Aorta (tissue), 5 donors: ENCODE data around the gene CDHR2. TPM values are rescaled to one million over a fixed set of nuclear protein-coding genes. Genes with fewer than 3 reads are reported as not detected.

Experiments
- ATAC-seq: fragments of 200-7000 bp; cut with Tn5 transposase; one replicate; pipeline ENCODE4 v1.9.1; 2022; ENCODE audit warnings: moderate library complexity; ENCODE audit not compliant: low FRiP score
- DNase-seq, 2 donors: peaks; one replicate each; pipeline ENCODE4 v3.0.0-alpha.2; 2020
- H3K27ac ChIP-seq, 2 donors: one replicate each; pipeline ENCODE4 v1.5.1; 2013; ENCODE audit warnings: low read length in 2 of 2, mild to moderate bottlenecking in 2 of 2, moderate library complexity in 2 of 2, control low read depth in 1 of 2, inconsistent platforms in 1 of 2, low read depth in 1 of 2
- H3K27me3 ChIP-seq, 2 donors: one replicate each; pipeline ENCODE4 v1.6.1; 2013; ENCODE audit warnings: control low read depth in 1 of 2, low read length in 1 of 2, mild to moderate bottlenecking in 1 of 2, moderate library complexity in 1 of 2; ENCODE audit not compliant: insufficient read depth in 2 of 2, control insufficient read depth in 1 of 2
- H3K36me3 ChIP-seq, 2 donors: one replicate each; pipeline ENCODE4 v1.6.1; 2013; ENCODE audit warnings: control low read depth in 1 of 2, low read length in 1 of 2, mild to moderate bottlenecking in 1 of 2; ENCODE audit not compliant: insufficient read depth in 2 of 2, control insufficient read depth in 1 of 2
- H3K4me1 ChIP-seq, 2 donors: one replicate each; pipeline ENCODE4 v1.6.1; 2013; ENCODE audit warnings: low read length in 2 of 2, control low read depth in 1 of 2, mild to moderate bottlenecking in 1 of 2, moderate library complexity in 1 of 2; ENCODE audit not compliant: insufficient read depth in 2 of 2, control insufficient read depth in 1 of 2
- H3K4me3 ChIP-seq, 2 donors: one replicate each; pipeline ENCODE4 v1.5.1; 2013; ENCODE audit warnings: low read length in 2 of 2, control low read depth in 1 of 2, mild to moderate bottlenecking in 1 of 2
- H3K9me3 ChIP-seq: one replicate; pipeline ENCODE4 v1.6.1; 2013; ENCODE audit warnings: mild to moderate bottlenecking, low read length; ENCODE audit not compliant: control insufficient read depth
- WGBS, 2 donors: extraction: QIAGEN DNeasy Blood & Tissue Kit; methylation state at CpG; one replicate each; pipeline ENCODE4 v1.1.7; 2013; 5-methylcytosine and 5-hydroxymethylcytosine counted together
- intact Hi-C, 2 donors: fragments of 100-400 bp; cut with DNase I; formaldehyde crosslinking; loops; one replicate each; pipeline versions ENCODE4 v1.14.2 to v1.15.0; 2022
- long read RNA-seq, 2 donors: library from polyadenylated mRNA; unstranded; transcript quantifications; one replicate each; pipeline ENCODE4 v2.0.0, GENCODE V29; 2020 to 2021
- polyA plus RNA-seq, 2 donors: library from polyadenylated mRNA; stranded (reverse); fragments of 200-250 nt; gene quantifications; one replicate each; pipeline ENCODE4 v1.2.3, GENCODE V29; 2013
- total RNA-seq, 2 donors: library from RNA; stranded (reverse); fragmentation: NEBNext Ultra II Directional; extraction: Animal tissue kit (Norgen Biotek cat#: 25700); gene quantifications; one replicate each; pipeline ENCODE4 v1.2.1, GENCODE V29; 2021
- donor health status: healthy with polysubstance abuse.
- donor health status: Bipolar disorder and iron deficiency.
- donor health status: DM: no; HTN: no; CAD: no.
- donor health status: DM: no; HTN: no; CAD: no.
- donor health status: DM: yes; HTN: yes; CAD: no.

Gene CDHR2
- total RNA-seq (not detected), polyA plus RNA-seq (10 to 100 TPM in 1 of 2 donors, under 1 TPM in 1; 0.08 to 21.5 TPM)
- long read RNA-seq, donor 1 = 0 reads
- long read RNA-seq, donor 2 = 0 reads

GRCh38 chr5:176548967-176549444 lies at the start of gene CDHR2:
TSS of gene CDHR2 (plus strand) at chr5:176549342. CDS start at chr5:176565353, 16,011 bp downstream.
- intact Hi-C loops = no loop called here
- no peak for DNase-seq
- Histone ChIP-seq H3K9me3 (no peaks in the 10 kb centered on the region), H3K27ac (no peak within 1 kb of the TSS), H3K36me3 (no peaks in the 10 kb centered on the region), H3K4me3 (no peak within 1 kb of the TSS), H3K4me1 (no peaks in the 10 kb centered on the region), H3K27me3 (no peaks in the 10 kb centered on the region)
- WGBS, 2 donors = 80 to 84% methylated on average over 18 of the region's 18 CpGs
- no peak for ATAC-seq

GRCh38 chr5:176500511-176500910 lies 48.6 kb upstream of the CDHR2 start:
- no peaks in the 10 kb centered on the region for H3K27me3 ChIP-seq
- no peak for ATAC-seq

GRCh38 chr5:176501333-176501732 lies 47.8 kb upstream of the CDHR2 start:
- DNase-seq = no peak
- 95% methylated on average over 1 of the region's 1 CpG for WGBS, 2 donors
- H3K4me3 ChIP-seq = no peak overlapping the region
- H3K4me1 ChIP-seq = no peaks in the 10 kb centered on the region
- no peak overlapping the region for H3K27ac ChIP-seq
- no peak for ATAC-seq
- intact Hi-C loops = no loop called here
- peaks cover 4 to 13% of the 10 kb centered on the region in 2 donors for H3K36me3 ChIP-seq
- no peaks in the 10 kb centered on the region for H3K9me3 ChIP-seq
- no peaks in the 10 kb centered on the region for H3K27me3 ChIP-seq

More at GRCh38 chr5:176500511-176500910, 48.6 kb upstream of the CDHR2 start:
- intact Hi-C loops = no loop called here
- Histone ChIP-seq H3K4me1 (no peaks in the 10 kb centered on the region), H3K9me3 (no peaks in the 10 kb centered on the region), H3K36me3 (peaks cover 7 to 13% of the 10 kb centered on the region in 2 donors), H3K27ac (no peak overlapping the region), H3K4me3 (no peak overlapping the region)
- 94 to 96% methylated on average over 3 of the region's 3 CpGs for WGBS, 2 donors
- no peak for DNase-seq

- Histone ChIP-seq H3K27me3 (no peaks in the 10 kb centered on the region), H3K4me3 (no peak overlapping the region), H3K4me1 (no peaks in the 10 kb centered on the region), H3K9me3 (no peaks in the 10 kb centered on the region), H3K36me3 (peaks cover 4 to 17% of the 10 kb centered on the region in 2 donors), H3K27ac (no peak overlapping the region)
- ATAC-seq = no peak
- no peak for DNase-seq
- intact Hi-C loops = no loop called here
- 94 to 95% methylated on average over 5 of the region's 5 CpGs for WGBS, 2 donors
Measured at GRCh38 chr5:176503496-176503895, 45.6 kb upstream of the CDHR2 start.

GRCh38 chr5:176507911-176508310 lies 41.2 kb upstream of the CDHR2 start:
- WGBS, 2 donors = 77 to 90% methylated on average over 2 of the region's 2 CpGs
- DNase-seq = no peak
- no peaks in the 10 kb centered on the region for H3K4me1 ChIP-seq
- H3K9me3 ChIP-seq = no peaks in the 10 kb centered on the region
- H3K36me3 ChIP-seq = peaks cover 0 to 11% of the 10 kb centered on the region in 2 donors
- no peaks in the 10 kb centered on the region for H3K27me3 ChIP-seq
- ATAC-seq = no peak
- H3K27ac ChIP-seq = no peak overlapping the region
- no peak overlapping the region for H3K4me3 ChIP-seq
- intact Hi-C loops = no loop called here

GRCh38 chr5:176508603-176509002 lies 40.5 kb upstream of the CDHR2 start:
- no peaks in the 10 kb centered on the region for H3K4me1 ChIP-seq
- H3K9me3 ChIP-seq = no peaks in the 10 kb centered on the region
- H3K4me3 ChIP-seq = no peak overlapping the region
- H3K36me3 ChIP-seq = peaks cover 0 to 11% of the 10 kb centered on the region in 2 donors
- H3K27ac ChIP-seq = no peak overlapping the region
- no peaks in the 10 kb centered on the region for H3K27me3 ChIP-seq
- ATAC-seq (no peak), DNase-seq (no peak)
- 79 to 80% methylated on average over 4 of the region's 4 CpGs for WGBS, 2 donors
- intact Hi-C loops = no loop called here

- no peaks in the 10 kb centered on the region for H3K9me3 ChIP-seq
- intact Hi-C loops = no loop called here
- no peak overlapping the region for H3K27ac ChIP-seq
- no peak for ATAC-seq
- no peaks in the 10 kb centered on the region for H3K36me3 ChIP-seq
- H3K27me3 ChIP-seq = no peaks in the 10 kb centered on the region
- DNase-seq = no peak
- 77 to 82% methylated on average over 12 of the region's 12 CpGs for WGBS, 2 donors
- H3K4me3 ChIP-seq = no peak overlapping the region
- H3K4me1 ChIP-seq = no peaks in the 10 kb centered on the region
Measured at GRCh38 chr5:176513788-176514187, 35.4 kb upstream of the CDHR2 start.

- DNase-seq (no peak), ATAC-seq (no peak)
- 73 to 75% methylated on average over 11 of the region's 11 CpGs for WGBS, 2 donors
- H3K4me1 ChIP-seq = no peaks in the 10 kb centered on the region
- H3K4me3 ChIP-seq = no peak overlapping the region
- H3K9me3 ChIP-seq = no peaks in the 10 kb centered on the region
- H3K27ac ChIP-seq = no peak overlapping the region
- no peaks in the 10 kb centered on the region for H3K27me3 ChIP-seq
- H3K36me3 ChIP-seq = no peaks in the 10 kb centered on the region
- intact Hi-C loops = no loop called here
Measured at GRCh38 chr5:176514244-176514950, 34.7 kb upstream of the CDHR2 start.

GRCh38 chr5:176515396-176515795 lies 33.7 kb upstream of the CDHR2 start:
- no peaks in the 10 kb centered on the region for H3K4me1 ChIP-seq
- H3K9me3 ChIP-seq = no peaks in the 10 kb centered on the region
- no peak for ATAC-seq
- H3K27ac ChIP-seq = no peak overlapping the region
- intact Hi-C loops = no loop called here
- no peaks in the 10 kb centered on the region for H3K27me3 ChIP-seq
- no peaks in the 10 kb centered on the region for H3K36me3 ChIP-seq
- no peak overlapping the region for H3K4me3 ChIP-seq
- WGBS, 2 donors = 77 to 82% methylated on average over 4 of the region's 4 CpGs
- no peak for DNase-seq
